ENCODE data around the gene ADRB2. TPM values are rescaled to one million over a fixed set of nuclear protein-coding genes. Genes with fewer than 3 reads are reported as not detected.

ADRB2 gene
- total and polyA plus RNA-seq, 2 of the 13 experiments (the other 11 are each of a cell fraction or from before 2014, with no cell fraction given), result not detected

DNA sequence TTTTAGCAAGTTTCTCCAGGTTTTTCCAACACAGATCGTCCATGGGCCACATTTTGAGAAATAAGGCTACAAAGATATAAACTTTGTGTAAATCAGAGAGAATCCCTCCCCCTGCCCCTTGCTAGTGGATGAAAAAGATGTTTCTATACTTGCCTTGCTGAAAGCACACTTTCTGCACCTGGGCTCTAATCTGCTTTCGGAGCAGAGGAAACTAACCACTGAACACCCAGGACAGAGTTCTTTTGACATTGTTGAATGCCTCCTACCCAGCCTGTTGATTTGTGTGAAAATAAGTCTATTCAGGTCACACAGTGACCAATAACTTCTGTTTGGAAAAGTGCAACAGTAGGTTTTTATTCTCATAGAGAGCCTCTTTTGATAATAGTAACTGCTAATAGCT lies 7.5 kb downstream of the ADRB2 start (continued):
- TF ChIP-seq, protein P1, sequence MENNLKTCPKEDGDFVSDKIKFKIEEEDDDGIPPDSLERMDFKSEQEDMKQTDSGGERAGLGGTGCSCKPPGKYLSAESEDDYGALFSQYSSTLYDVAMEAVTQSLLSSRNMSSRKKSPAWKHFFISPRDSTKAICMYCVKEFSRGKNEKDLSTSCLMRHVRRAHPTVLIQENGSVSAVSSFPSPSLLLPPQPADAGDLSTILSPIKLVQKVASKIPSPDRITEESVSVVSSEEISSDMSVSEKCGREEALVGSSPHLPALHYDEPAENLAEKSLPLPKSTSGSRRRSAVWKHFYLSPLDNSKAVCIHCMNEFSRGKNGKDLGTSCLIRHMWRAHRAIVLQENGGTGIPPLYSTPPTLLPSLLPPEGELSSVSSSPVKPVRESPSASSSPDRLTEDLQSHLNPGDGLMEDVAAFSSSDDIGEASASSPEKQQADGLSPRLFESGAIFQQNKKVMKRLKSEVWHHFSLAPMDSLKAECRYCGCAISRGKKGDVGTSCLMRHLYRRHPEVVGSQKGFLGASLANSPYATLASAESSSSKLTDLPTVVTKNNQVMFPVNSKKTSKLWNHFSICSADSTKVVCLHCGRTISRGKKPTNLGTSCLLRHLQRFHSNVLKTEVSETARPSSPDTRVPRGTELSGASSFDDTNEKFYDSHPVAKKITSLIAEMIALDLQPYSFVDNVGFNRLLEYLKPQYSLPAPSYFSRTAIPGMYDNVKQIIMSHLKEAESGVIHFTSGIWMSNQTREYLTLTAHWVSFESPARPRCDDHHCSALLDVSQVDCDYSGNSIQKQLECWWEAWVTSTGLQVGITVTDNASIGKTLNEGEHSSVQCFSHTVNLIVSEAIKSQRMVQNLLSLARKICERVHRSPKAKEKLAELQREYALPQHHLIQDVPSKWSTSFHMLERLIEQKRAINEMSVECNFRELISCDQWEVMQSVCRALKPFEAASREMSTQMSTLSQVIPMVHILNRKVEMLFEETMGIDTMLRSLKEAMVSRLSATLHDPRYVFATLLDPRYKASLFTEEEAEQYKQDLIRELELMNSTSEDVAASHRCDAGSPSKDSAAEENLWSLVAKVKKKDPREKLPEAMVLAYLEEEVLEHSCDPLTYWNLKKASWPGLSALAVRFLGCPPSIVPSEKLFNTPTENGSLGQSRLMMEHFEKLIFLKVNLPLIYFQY (CRISPR knock-in tag; IDR thresholded peaks at IDR 0.05; ENCODE audit: borderline replicate concordance), result no peak

DNA sequence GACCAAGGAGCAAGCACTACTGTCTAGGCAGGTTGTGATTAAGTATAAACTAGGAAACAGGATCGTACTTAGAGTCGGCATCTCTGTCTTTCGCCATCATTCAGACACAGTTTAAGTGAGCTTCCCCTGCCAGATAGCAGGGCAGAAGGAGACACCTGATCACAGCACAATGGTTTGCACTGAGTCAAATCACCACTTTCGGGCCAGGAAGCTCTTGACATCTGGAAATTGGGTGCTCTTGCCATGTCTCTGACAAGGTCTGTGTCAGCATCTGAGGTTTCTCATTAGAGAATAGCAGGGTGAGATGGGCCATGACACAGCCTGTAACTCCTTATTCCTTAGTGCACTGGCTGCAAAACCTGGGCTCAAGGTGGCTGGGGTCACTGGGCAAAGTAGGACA lies 8.3 kb downstream of the ADRB2 start:
- no peak overlapping the region for H2AFZ ChIP-seq (ENCODE audit: low read length)
- WGBS (ENCODE audit: low lambda C conversion rate), result 94% methylated on average over 3 of the region's 4 CpGs
- no peaks in the 10 kb centered on the region for H3K36me3 ChIP-seq (replicated peaks in 1 of 2; ENCODE audit: control insufficient read depth in 1 of 2, insufficient read depth in 2 of 2, low read length in 2 of 2)
- H3K9me3 ChIP-seq (ENCODE audit: low read length), result no peaks in the 10 kb centered on the region
- intact Hi-C loops (cut with micrococcal nuclease; ENCODE audit: unreplicated experiment), result no loop called here
- DNase-seq (ENCODE audit: low spot score), result no peak
- ChIA-PET CTCF (ENCODE audit: low intra/inter-chr PET ratio, low total read pairs) (no interaction called here), POLR2A (no interaction called here)
- H4K20me1 ChIP-seq (ENCODE audit: insufficient read depth, low read length), result no peaks in the 10 kb centered on the region
- H3K4me2 ChIP-seq (ENCODE audit: low read depth, low read length), result no peak overlapping the region
- no peaks in the 10 kb centered on the region for H3K27me3 ChIP-seq (ENCODE audit: control insufficient read depth in 1 of 2, insufficient read depth in 2 of 2, low read length in 2 of 2)
- no peak overlapping the region for H3K27ac ChIP-seq (ENCODE audit: extremely low read length, insufficient read depth, low read length)
- no peak for ATAC-seq
- no peaks in the 10 kb centered on the region for H3K79me2 ChIP-seq (ENCODE audit: insufficient read depth, low read length)
- H3K4me3 ChIP-seq (replicated peaks in 1 of 3; ENCODE audit: insufficient read depth in 1 of 3, low read depth in 2 of 3, low read length in 3 of 3), result no peak overlapping the region
- BruUV-seq (replicated peaks), result no TSS peak
- TF ChIP-seq, protein P2, sequence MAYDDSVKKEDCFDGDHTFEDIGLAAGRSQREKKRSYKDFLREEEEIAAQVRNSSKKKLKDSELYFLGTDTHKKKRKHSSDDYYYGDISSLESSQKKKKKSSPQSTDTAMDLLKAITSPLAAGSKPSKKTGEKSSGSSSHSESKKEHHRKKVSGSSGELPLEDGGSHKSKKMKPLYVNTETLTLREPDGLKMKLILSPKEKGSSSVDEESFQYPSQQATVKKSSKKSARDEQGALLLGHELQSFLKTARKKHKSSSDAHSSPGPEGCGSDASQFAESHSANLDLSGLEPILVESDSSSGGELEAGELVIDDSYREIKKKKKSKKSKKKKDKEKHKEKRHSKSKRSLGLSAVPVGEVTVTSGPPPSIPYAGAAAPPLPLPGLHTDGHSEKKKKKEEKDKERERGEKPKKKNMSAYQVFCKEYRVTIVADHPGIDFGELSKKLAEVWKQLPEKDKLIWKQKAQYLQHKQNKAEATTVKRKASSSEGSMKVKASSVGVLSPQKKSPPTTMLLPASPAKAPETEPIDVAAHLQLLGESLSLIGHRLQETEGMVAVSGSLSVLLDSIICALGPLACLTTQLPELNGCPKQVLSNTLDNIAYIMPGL (CRISPR knock-in tag; IDR thresholded peaks at IDR 0.05; ENCODE audit: borderline replicate concordance in 1 of 2, low read depth in 1 of 2), result no peak
- TF ChIP-seq RCOR2 (CRISPR knock-in tag; IDR thresholded peaks at IDR 0.05) (no peak), AGO1 (IDR thresholded peaks at IDR 0.05; ENCODE audit: low read depth, low read length, poor library complexity, severe bottlenecking) (no peak), EEA1 (CRISPR knock-in tag; IDR thresholded peaks at IDR 0.05; ENCODE audit: borderline replicate concordance) (no peak), ZNF761 (CRISPR knock-in tag; conservative IDR thresholded peaks at IDR 0.05) (no peak), ZNF720 (CRISPR knock-in tag; IDR thresholded peaks at IDR 0.05) (no peak), ZSCAN30 (CRISPR knock-in tag; IDR thresholded peaks at IDR 0.05) (no peak), ZSCAN20 (CRISPR knock-in tag; IDR thresholded peaks at IDR 0.05; ENCODE audit: borderline replicate concordance) (no peak)
- H3K9ac ChIP-seq (ENCODE audit: insufficient read depth, low read depth, low read length), result no peak overlapping the region
- FAIRE-seq, result no peak
- H3K4me1 ChIP-seq (ENCODE audit: insufficient read depth, low read length), result no peaks in the 10 kb centered on the region
- in situ Hi-C loops (cut with HindIII; ENCODE audit: extremely low pct_ligation_motif_present, low pct_unique_long_range_greater_than_20kb), result no loop called here

All from HepG2 (cell line).